GM10266 (cell line): ENCODE measurements around the gene INSYN2B.

Experiments used
- DNase-seq: peaks from one replicate; pipeline ENCODE4 v3.0.0; 2012; ENCODE audit errors: extremely low spot score
- TF ChIP-seq, protein P1 (sequence below): IDR thresholded peaks from 2 replicates; pipeline ENCODE4 v1.5.1; 2012; ENCODE audit warnings: mild to moderate bottlenecking, low read depth; ENCODE audit not compliant: control insufficient read depth, insufficient read depth; ENCODE audit errors: missing control alignments

Gene INSYN2B

DNA sequence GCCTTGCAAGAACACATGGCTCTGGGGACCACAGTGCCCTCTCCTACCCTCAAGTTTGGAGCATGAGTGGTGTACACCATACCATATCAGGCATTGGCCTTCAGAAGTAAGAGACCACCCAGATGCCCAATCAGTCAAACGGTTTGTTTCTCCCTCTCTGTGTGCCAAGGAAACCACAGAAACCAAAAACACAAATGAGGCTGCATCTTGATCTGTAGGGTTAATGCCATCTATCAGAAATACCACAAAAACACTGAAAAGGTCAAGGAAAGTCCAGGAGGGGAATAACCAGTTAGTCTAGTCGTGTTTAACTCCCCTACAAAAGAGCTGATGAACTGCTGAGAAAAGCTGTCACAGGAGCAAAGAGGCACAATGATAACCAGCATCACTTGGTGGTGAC, 78.4 kb downstream of the INSYN2B start:
- TF ChIP-seq, protein P1, sequence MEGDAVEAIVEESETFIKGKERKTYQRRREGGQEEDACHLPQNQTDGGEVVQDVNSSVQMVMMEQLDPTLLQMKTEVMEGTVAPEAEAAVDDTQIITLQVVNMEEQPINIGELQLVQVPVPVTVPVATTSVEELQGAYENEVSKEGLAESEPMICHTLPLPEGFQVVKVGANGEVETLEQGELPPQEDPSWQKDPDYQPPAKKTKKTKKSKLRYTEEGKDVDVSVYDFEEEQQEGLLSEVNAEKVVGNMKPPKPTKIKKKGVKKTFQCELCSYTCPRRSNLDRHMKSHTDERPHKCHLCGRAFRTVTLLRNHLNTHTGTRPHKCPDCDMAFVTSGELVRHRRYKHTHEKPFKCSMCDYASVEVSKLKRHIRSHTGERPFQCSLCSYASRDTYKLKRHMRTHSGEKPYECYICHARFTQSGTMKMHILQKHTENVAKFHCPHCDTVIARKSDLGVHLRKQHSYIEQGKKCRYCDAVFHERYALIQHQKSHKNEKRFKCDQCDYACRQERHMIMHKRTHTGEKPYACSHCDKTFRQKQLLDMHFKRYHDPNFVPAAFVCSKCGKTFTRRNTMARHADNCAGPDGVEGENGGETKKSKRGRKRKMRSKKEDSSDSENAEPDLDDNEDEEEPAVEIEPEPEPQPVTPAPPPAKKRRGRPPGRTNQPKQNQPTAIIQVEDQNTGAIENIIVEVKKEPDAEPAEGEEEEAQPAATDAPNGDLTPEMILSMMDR, result no peak

DNA sequence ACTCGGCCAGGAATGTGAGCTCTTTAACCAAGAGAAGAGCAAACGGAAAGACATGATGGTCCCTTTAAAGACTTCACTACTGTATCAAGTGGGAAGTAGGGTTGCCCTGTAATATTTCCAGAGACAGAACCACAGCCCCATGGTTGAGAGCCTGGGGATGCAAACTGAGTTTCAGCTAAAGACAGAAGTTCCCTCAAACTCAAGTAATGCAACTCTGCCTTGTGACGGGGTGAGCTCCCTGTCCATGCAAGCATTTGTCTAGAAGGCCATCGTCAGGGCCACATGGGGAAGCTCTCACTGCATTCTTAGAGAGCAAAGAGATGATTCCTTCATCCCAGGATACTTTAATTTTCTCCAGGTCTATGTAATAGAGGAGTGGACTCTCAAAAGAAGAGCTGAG, 82.8 kb downstream of the INSYN2B start:
- DNase-seq, result no peak
- TF ChIP-seq, protein P1, result no peak

More for the DNA sequence above, 78.4 kb downstream of the INSYN2B start:
- DNase-seq, result no peak

DNA sequence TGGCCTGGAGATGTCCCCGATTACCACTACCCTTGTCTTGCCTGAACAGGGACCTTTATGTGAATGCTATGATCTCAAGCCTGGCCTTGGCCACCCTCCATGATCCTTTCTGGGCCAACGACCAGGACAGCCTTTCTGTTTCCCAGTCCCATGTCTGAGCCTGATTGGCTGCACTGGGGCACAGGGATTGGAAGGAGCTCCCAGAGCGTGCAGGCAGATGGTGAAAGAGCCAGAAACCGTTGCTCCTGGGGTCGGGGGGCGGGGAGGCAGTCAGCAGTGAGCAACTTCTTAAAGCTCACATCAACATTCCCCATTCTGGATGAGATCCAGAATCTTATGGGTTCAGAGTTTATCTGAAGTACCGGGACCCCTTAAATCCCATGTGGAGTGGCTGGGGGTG, 84.4 kb downstream of the INSYN2B start:
- TF ChIP-seq, protein P1, result no peak
- DNase-seq, result no peak

DNA sequence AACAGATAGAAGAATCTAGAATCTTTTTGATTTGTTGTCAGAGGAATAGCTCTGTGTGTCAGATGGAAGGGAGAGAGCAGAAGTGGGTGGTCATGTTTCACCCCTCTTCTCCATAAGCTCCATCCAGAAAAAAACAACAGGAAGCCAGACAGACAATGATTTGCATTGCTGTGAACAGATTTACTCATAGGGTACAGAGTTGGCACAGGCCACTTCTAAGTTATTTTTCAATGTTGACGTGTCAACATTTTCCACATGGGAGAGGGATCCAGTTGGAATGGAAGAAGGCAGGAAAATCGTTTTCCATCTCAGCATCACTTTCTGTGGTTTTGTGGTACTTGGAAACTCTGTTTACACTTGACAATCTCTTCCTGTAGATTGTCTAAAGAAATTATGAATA, 86.7 kb downstream of the INSYN2B start:
- TF ChIP-seq, protein P1, result no peak
- DNase-seq, result no peak

DNA sequence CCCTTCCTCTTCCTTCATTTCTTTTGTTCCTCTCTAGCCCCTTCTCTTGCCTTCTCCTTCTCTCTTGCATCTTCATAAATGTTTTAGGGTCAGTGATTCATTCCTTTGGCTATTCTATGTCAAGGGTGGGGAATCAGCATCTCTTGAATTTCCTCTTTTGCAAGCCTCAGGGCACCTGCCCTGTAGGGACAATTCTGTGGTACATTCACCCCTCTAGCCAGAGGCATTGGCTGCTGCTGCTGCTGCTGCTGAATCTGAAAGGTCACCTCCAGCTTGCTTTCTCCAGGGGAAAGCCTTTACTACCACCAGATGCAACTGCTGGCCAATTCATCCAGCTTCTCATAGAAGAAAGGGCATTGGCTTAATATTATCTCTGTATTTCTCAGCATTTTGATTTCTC, 87.3 kb downstream of the INSYN2B start:
- DNase-seq, result no peak

DNA sequence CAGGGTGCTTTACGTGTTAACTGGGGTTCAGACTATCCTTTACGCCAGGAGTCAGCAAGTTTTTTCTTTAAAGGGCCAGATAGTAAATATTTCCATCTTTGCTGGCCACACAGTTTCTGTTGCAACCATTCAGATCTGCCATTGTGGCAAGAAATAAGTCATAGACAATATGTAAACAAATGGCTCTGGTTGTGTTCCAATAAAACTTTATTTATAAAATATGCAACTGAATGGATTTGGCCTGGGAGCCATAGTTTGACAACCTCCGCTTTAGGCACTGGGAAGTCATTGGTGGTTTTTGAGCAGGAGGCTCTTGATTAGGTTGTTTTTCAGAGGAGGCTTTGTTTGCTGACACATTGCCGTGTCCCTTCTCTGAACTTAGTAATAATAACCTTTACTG, 90.7 kb downstream of the INSYN2B start:
- DNase-seq, result no peak
- TF ChIP-seq, protein P1, result no peak

More for the DNA sequence above, 87.3 kb downstream of the INSYN2B start:
- TF ChIP-seq, protein P1, result no peak

DNA sequence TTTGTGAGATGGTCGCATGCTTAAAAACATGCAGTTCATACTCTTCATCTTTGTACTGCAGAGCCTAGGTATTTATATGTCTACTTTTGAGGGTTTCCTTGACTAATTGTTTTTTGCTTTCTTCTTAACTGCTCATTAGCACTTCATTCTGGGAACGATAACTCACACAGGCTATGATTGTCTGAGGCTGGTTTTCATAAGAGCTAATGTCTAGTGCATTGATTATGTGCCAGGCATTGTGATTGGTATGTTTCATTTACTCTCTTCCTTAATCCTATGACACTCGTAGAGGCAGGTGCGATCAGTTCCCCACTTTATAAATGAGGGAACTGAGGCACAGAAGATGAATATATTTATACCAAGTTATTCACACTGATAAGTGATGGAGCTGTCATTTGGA, 93.6 kb downstream of the INSYN2B start:
- no peak for DNase-seq
- TF ChIP-seq, protein P1, result no peak

DNA sequence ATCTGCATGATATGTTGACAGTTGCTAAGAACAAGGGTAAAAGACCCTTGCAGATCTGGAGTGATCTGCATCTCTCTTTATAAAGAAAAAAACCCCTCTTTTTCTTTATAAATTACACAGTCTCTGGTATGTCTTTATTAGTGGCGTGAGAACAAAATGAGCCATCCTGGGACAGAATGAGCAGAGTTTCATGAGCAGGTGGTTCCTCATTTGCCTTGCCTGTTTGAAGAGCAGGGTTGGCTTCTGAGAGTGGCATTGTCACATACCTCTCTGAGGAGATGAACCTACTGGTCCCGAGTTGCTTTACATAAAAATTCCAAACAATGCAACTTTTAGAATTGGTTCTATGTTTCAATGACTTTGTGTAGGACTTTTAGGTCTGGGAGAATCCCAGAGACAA, 94.3 kb downstream of the INSYN2B start:
- TF ChIP-seq, protein P1, result no peak
- no peak for DNase-seq
